NCI-H226 (cell line): Measurements from ENCODE around the gene EXOSC10.
A peak's percentile ranks its signal among the peaks of the same experiment; 100 is the strongest.
"Not testable (repeated sequence)": the region's sequence is repeated elsewhere in the genome, so short reads cannot be mapped to it uniquely, and the experiment has no call there.

Experiments used
- DNase-seq: peaks from one replicate; pipeline ENCODE4 v3.0.0-alpha.2; 2015

The EXOSC10 gene

DNA sequence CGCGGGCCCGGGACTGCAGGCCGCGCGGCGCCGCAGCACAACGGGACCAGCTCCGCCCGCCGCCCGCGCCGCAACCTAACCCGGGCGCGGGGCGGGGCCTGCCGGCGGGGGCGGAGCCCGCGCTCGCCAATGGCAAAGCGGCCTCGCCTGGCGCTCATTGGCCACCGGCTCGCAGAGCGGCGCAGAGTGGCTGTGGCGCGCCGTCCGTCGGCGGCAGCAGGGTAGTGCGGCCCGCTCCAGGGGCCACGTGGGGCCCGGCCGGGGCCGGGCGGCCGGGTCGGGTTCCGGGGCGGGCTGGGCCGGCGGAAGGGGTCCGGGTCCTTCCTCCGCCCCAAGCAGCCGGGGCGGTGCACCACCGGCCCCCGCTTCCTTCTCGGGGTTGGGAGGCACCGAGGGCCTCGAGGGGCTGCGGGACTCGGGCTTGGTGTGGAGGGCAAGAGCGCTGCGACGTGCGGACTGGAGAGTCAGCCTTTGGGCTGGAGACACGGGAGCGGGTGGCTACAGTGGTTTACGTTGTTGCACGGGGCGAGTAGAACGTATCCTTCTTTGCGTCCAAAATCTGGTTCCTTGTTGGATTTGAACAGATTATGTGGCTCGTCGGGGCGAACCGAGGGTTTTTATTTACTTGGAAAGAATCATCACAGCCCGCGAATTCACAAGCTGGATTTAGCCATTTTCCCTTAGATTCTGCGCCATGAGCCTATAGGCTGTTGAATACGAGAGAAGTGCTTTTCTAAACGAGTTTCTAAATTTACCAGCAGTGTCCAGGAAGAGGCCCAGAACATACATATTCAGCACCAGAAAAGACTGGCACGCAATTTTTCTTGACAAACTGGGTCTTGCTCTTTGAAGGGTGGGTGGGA lies 39.5 kb downstream of the EXOSC10 start, which contains the start of gene SRM:
Gene SRM (minus strand): TSS at position 51 of the 863 bp plus-strand sequence. CDS start 75 bp downstream, outside the sequence.
- peak; percentile 92 for DNase-seq

DNA sequence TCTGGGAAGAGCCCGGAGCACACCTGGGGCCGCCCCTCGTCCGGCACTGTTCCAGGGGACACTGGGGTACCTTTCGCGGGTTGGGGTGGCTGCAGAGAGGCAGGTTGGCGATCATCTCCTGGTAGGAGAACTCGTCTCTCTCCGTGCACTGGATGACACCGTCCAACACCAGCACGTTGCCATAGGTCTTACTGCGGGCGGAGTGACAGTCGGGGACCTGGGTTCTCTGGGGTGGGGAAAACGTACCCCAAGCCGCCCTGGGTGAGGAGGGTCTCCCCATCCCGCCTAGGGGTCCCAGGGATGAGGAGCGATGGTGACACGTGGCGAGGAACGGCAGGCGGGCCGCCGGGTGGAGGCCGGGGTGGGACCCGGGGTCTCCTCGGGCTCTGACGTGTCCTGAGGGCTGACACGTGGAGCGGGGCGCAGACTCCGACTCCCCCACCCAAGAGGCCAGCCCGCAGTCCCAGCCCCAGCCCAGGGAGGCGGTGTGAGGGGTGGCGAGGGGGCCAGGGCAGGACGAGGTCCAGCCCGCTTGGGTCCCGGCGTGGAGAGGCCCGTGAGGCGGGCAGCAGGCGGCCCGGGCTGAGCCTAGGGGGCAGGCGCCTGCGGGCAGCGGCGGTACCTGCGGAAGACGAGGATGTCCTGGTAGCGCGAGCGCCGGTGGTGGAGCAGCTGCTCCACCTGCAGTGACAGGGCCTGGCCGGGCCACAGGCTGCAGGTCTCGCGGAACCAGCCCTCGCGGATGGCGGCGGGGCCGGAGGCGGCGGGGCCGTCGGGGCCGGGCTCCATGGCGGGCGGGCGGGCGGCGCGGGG lies 40.3 kb downstream of the EXOSC10 start:
- DNase-seq = no peak

DNA sequence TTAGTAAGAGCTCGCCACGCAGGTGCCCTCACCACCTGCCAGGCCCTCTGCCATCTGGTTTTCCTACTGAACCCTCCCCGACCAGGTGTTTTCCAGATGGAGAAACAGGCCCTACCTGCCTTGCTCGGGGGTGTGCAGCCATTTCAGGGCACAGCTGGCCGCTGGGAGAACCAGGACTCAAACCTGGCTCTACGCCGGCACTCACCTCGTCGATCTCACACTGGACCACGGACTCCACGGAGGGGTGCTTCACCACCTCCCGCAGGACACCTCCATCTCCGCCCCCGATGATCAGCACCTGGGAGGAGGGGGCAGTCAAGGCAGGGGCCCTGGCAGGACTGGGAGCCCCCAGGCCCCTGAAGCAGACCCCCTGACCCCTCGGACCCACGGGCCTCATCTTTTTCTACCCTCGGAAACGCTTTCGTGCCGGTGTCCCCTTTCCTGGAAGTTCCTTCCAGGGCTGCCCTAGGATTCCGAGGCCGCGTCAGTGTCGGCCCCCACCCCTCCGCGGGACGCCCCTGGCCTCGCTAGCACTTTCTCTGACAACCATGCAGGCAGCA lies 41.0 kb downstream of the EXOSC10 start:
- no peak for DNase-seq

GRCh38 chr1:11058026-11058425 lies 41.6 kb downstream of the EXOSC10 start:
- DNase-seq = no peak

GRCh38 chr1:11057477-11057876 lies 42.2 kb downstream of the EXOSC10 start:
- no peak for DNase-seq

GRCh38 chr1:11056504-11056903 lies 43.2 kb downstream of the EXOSC10 start:
- DNase-seq = no peak

GRCh38 chr1:11055676-11056075 lies 44.0 kb downstream of the EXOSC10 start:
- no peak for DNase-seq

GRCh38 chr1:11054666-11055065 lies 45.0 kb downstream of the EXOSC10 start:
- DNase-seq = no peak

GRCh38 chr1:11054181-11054580 lies 45.5 kb downstream of the EXOSC10 start:
- no peak for DNase-seq

DNA sequence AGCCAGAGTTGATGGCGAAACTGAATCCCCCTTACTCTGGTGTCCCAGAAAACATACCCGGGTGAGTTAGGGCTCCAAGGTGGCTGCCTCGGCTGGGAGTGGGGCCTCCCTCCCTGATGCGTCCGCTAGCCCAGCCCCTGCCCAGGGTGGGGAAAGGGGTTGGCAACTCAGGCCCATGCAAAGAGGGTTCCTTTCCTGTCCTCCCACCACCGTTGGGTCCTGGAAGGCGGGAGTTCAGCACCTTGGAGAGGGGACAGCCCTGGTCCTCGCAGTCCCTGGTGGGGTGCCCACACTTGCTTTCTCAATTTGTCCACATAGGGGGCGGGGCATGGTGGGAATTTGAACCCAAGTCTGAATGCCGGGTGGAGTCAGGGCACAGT lies 45.9 kb downstream of the EXOSC10 start:
- DNase-seq = no peak

GRCh38 chr1:11052839-11053757 lies 46.6 kb downstream of the EXOSC10 start:
- DNase-seq = no peak

- DNase-seq = no peak
Measured at GRCh38 chr1:11051781-11052511, 47.7 kb downstream of the EXOSC10 start.

GRCh38 chr1:11051121-11051520 lies 48.5 kb downstream of the EXOSC10 start:
- DNase-seq = not testable (repeated sequence)

DNA sequence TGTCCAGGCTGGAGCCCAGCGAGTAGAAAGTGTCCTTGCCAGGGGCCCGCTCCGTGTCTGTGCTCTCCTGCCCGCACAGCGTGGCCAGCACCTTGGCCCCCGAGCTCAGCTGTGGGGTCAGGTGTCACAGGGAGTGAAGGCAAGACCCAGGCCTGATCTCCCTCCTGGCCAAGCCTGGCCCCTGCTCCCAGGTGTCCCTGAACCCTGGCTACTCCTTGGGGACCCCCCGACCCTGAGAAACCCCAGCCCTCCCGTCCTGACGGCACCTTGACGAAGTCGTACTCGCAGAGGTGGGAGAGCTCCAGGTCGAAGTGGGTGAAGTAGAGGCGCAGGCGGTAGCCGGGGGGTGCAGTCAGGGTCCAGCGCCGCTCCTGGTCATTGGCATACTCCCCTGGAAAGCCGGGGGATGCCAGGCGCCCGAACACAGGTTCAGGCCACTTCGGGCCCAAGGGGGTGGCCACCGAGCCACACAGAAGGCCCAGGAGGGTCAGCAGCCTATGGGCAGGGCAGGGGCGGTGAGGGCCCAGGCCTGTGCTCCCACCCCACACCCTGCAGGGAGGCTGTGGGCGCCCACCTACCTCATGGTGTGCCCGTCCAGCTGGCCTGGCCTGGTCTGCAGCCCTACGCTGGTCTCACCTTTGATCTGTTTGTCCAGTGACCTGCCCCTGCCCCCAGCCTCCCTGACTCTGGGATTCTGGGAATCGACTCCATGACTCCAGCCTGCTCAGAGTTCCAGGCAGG lies 52.9 kb downstream of the EXOSC10 start, which contains the start of gene MASP2:
Gene MASP2 (minus strand): TSS at position 615 of the 741 bp plus-strand sequence. CDS start 32 bp downstream, at position 583.
- DNase-seq = no peak

DNA sequence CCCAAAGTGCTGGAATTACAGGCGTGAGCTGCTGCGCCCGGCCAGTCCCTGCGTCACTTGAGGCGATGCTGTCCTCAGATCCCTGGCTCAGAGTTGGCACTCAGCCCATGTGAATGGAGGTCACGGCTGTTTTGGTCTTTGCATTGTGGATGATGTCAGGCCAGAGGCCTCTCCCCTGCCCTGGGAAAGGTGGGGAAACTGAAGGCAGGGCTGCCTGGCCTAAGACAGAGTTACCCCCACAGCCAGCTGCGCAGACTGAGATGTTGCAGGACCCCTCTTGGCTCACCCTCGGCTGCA lies 53.5 kb downstream of the EXOSC10 start:
- no peak for DNase-seq

- DNase-seq = no peak
Measured at GRCh38 chr1:11045428-11046269, 54.0 kb downstream of the EXOSC10 start.

GRCh38 chr1:11044849-11045427 lies 54.7 kb downstream of the EXOSC10 start:
- no peak for DNase-seq

GRCh38 chr1:11044086-11044848 lies 55.4 kb downstream of the EXOSC10 start:
- no peak for DNase-seq
